Stomach (tissue), 9 donors: ENCODE measurements around the gene DCST1. TPM values are rescaled to one million over a fixed set of nuclear protein-coding genes. Genes with fewer than 3 reads are reported as not detected.

Experiments used
- DNase-seq, 2 donors: peaks; one replicate each; pipeline versions ENCODE4 v3.0.0 to v3.0.0-alpha.2; 2013 to 2019
- H3K27ac ChIP-seq, 5 donors: fragments of 200-600 bp in 4 of 5; sonication (generic) in 4 of 5; one replicate each; pipeline ENCODE4 v1.5.1; 2013 to 2019; ENCODE audit warnings: mild to moderate bottlenecking in 1 of 5, moderate library complexity in 1 of 5
- H3K27me3 ChIP-seq, 3 donors: fragments of 200-600 bp; sonication (generic); one replicate each; pipeline ENCODE4 v1.5.1; 2017 to 2019; ENCODE audit warnings: mixed run types in 1 of 3
- H3K36me3 ChIP-seq, 4 donors: fragments of 200-600 bp; sonication (generic); 1 replicate in 3 of 4; 2 replicates in 1 of 4; pipeline ENCODE4 v1.5.1; 2016 to 2019
- H3K4me1 ChIP-seq, 4 donors: fragments of 200-600 bp; sonication (generic); one replicate each; pipeline ENCODE4 v1.5.1; 2016 to 2019
- H3K4me3 ChIP-seq, 4 donors: fragments of 200-600 bp; sonication (generic) in 3 of 4; one replicate each; pipeline ENCODE4 v1.5.1; 2016 to 2019; ENCODE audit warnings: mild to moderate bottlenecking in 1 of 4
- H3K9me3 ChIP-seq, 4 donors: fragments of 200-600 bp; sonication (generic); one replicate each; pipeline ENCODE4 v1.5.1; 2016 to 2019
- CTCF ChIP-seq, 7 experiments: fragments of 450-650 bp in 4 of 7; fragments of 200-600 bp in 3 of 7; sonication (generic) in 3 of 7; IDR thresholded peaks; one replicate each; pipeline ENCODE4 v1.5.1; 2016 to 2019; ENCODE audit warnings: antibody characterized with exemption in 7 of 7, control low read depth in 2 of 7, mild to moderate bottlenecking in 1 of 7
- EP300 ChIP-seq: sonication (generic); formaldehyde crosslinking; IDR thresholded peaks from one replicate; pipeline ENCODE4 v1.6.1; 2017; ENCODE audit warnings: antibody characterized with exemption
- POLR2A ChIP-seq, 4 donors: fragments of 450-650 bp; IDR thresholded peaks; one replicate each; pipeline ENCODE4 v1.6.1; 2016; ENCODE audit warnings: antibody characterized with exemption in 4 of 4, control low read depth in 2 of 4, mild to moderate bottlenecking in 1 of 4, moderate library complexity in 1 of 4
- POLR2AphosphoS5 ChIP-seq, 3 donors: sonication (generic); formaldehyde crosslinking; IDR thresholded peaks; one replicate each; pipeline ENCODE4 v1.6.1; 2016; ENCODE audit warnings: antibody characterized with exemption in 3 of 3
- WGBS, 5 donors: extraction: QIAGEN DNeasy Blood & Tissue Kit in 3 of 5; methylation state at CpG; one replicate each; pipeline versions ENCODE4 v1.1.5 to v1.1.7; 2013 to 2018; 5-methylcytosine and 5-hydroxymethylcytosine counted together
- intact Hi-C: fragments of 100-400 bp; cut with DNase I; formaldehyde crosslinking; loops from one replicate; pipeline ENCODE4 v1.15.1; 2023; ENCODE audit warnings: low total_unique reads
- polyA plus RNA-seq, 3 donors: library from polyadenylated mRNA; stranded (reverse); fragments of 200-250 nt; gene quantifications; one replicate each; pipeline ENCODE4 v1.2.3, GENCODE V29; 2013
- total RNA-seq, 5 donors: library from RNA; depleted of rRNA; stranded (reverse); fragments of >200 nt; gene quantifications; one replicate each; pipeline versions ENCODE4 v1.1.0 to v1.2.3, GENCODE V29; 2014 to 2016
- donor health status: healthy with polysubstance abuse.
- donor health status: Bipolar disorder and iron deficiency.
- donor health status: healthy.

The DCST1 gene
- total and polyA plus RNA-seq, 8 donors, result 0.13 to 0.89 (median 0.18) TPM; not detected in 5

- Histone ChIP-seq H3K27me3 (peaks cover 21 to 58% (median 57%) of the 10 kb centered on the region in 3 donors), H3K36me3 (no peaks in the 10 kb centered on the region), H3K4me1 (peaks cover 55 to 64% (median 61%) of the 10 kb centered on the region in 4 donors), H3K9me3 (no peaks in the 10 kb centered on the region), H3K4me3 (peak overlapping the region; percentile 42 to 62 (median 46)), H3K27ac (no peak overlapping the region)
- 1 to 7% (median 4%) methylated on average over 8 to 10 of the region's 10 CpGs for WGBS, 5 donors
- TF ChIP-seq CTCF (IDR thresholded peaks at IDR 0.05) (no peak), EP300 (no peak), POLR2A (IDR thresholded peaks at IDR 0.05) (no peak), POLR2AphosphoS5 (IDR thresholded peaks at IDR 0.05) (no peak)
- DNase-seq, result no peak
- intact Hi-C loops, result no loop called here
Measured at GRCh38 chr1:155079210-155079486, 45.5 kb downstream of the DCST1 start.

- H3K36me3 ChIP-seq, result no peaks in the 10 kb centered on the region
- no peak for TF ChIP-seq POLR2AphosphoS5 (IDR thresholded peaks at IDR 0.05)
- no peak for TF ChIP-seq EP300
- no peak for TF ChIP-seq CTCF (IDR thresholded peaks at IDR 0.05)
- TF ChIP-seq POLR2A (IDR thresholded peaks at IDR 0.05), result no peak
- H3K4me3 ChIP-seq, result peak overlapping the region; percentile 6 to 62 (median 46)
- no peaks in the 10 kb centered on the region for H3K9me3 ChIP-seq
- intact Hi-C loops, result no loop called here
- peaks cover 60 to 69% (median 66%) of the 10 kb centered on the region in 4 donors for H3K4me1 ChIP-seq
- WGBS, 5 donors, result 1 to 2% (median 1%) methylated on average over 28 to 67 of the region's 67 CpGs
- H3K27ac ChIP-seq, result no peak overlapping the region
- peaks cover 21 to 62% (median 57%) of the 10 kb centered on the region in 3 donors for H3K27me3 ChIP-seq
- DNase-seq, result peak in 1 of 2 donors; percentile 65
Measured at GRCh38 chr1:155079487-155080311, 46.1 kb downstream of the DCST1 start.

GRCh38 chr1:155080312-155081228 is 46.9 kb downstream of the DCST1 start:
- Histone ChIP-seq H3K27ac (no peak overlapping the region), H3K36me3 (no peaks in the 10 kb centered on the region), H3K4me1 (peaks cover 62 to 74% (median 70%) of the 10 kb centered on the region in 4 donors), H3K27me3 (peaks cover 21 to 62% (median 57%) of the 10 kb centered on the region in 3 donors), H3K4me3 (peak overlapping the region; percentile 28 to 62 (median 46)), H3K9me3 (no peaks in the 10 kb centered on the region)
- WGBS, 5 donors, result 1 to 2% (median 1%) methylated on average over 29 to 71 of the region's 71 CpGs
- intact Hi-C loops, result no loop called here
- DNase-seq, result peak in 1 of 2 donors; percentile 86
- TF ChIP-seq POLR2A (IDR thresholded peaks at IDR 0.05), result no peak
- no peak for TF ChIP-seq CTCF (IDR thresholded peaks at IDR 0.05)
